Measurements from ENCODE around the gene SLC15A2.
"Not testable (repeated sequence)": the region's sequence is repeated elsewhere in the genome, so short reads cannot be mapped to it uniquely, and the experiment has no call there.

Gene SLC15A2, protein sequence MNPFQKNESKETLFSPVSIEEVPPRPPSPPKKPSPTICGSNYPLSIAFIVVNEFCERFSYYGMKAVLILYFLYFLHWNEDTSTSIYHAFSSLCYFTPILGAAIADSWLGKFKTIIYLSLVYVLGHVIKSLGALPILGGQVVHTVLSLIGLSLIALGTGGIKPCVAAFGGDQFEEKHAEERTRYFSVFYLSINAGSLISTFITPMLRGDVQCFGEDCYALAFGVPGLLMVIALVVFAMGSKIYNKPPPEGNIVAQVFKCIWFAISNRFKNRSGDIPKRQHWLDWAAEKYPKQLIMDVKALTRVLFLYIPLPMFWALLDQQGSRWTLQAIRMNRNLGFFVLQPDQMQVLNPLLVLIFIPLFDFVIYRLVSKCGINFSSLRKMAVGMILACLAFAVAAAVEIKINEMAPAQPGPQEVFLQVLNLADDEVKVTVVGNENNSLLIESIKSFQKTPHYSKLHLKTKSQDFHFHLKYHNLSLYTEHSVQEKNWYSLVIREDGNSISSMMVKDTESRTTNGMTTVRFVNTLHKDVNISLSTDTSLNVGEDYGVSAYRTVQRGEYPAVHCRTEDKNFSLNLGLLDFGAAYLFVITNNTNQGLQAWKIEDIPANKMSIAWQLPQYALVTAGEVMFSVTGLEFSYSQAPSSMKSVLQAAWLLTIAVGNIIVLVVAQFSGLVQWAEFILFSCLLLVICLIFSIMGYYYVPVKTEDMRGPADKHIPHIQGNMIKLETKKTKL

GRCh38 chr3:121894301-121894990 lies at the start of gene SLC15A2:
Gene SLC15A2, plus strand, starts transcription at chr3:121894401. Its CDS starts 76 bp downstream, at chr3:121894477.
- Histone ChIP-seq H3K4me3 (ENCODE audit: low read length) (no peak within 1 kb of the TSS), H3K4me1 (ENCODE audit: control insufficient read depth, insufficient read depth, low read length) (peaks cover 5% of the 10 kb centered on the region), H3K9me3 (ENCODE audit: control insufficient read depth, low read length) (no peaks in the 10 kb centered on the region), H3K9ac (ENCODE audit: low read length) (no peak within 1 kb of the TSS), H3K36me3 (ENCODE audit: control insufficient read depth, insufficient read depth, low read length) (no peaks in the 10 kb centered on the region), H3K27me3 (ENCODE audit: control insufficient read depth, insufficient read depth, low read length) (no peaks in the 10 kb centered on the region)

- H3K27me3 ChIP-seq (ENCODE audit: control insufficient read depth, insufficient read depth, low read length) = no peaks in the 10 kb centered on the region
- no peaks in the 10 kb centered on the region for H3K4me1 ChIP-seq (ENCODE audit: control insufficient read depth, insufficient read depth, low read length)
- H3K9ac ChIP-seq (ENCODE audit: low read length) = no peak overlapping the region
- H3K9me3 ChIP-seq (ENCODE audit: control insufficient read depth, low read length) = no peaks in the 10 kb centered on the region
- no peaks in the 10 kb centered on the region for H3K36me3 ChIP-seq (ENCODE audit: control insufficient read depth, insufficient read depth, low read length)
- H3K4me3 ChIP-seq (ENCODE audit: low read length) = no peak overlapping the region
Measured at GRCh38 chr3:121844892-121845291, 49.3 kb upstream of the SLC15A2 start.

DNA sequence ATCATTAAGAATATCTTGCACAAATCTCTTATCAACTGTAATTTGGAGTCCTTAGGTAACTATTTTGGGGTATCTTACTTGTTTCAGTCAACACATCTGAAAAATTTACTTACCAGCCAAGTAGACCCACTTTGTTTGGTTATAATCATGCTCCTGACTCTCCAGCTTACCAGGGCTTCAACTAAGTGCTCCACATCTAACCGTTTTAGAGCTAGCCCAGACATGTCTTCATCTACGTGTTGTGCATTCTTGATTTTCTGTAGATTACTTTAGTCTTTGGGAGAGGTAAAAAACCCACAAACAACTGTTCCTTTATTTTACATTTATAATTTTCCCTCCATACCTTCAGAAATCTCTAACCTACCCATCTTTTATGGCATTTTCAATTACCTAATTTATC lies 41.9 kb upstream of the SLC15A2 start:
- H3K9ac ChIP-seq (ENCODE audit: low read length) = no peak overlapping the region
- no peak overlapping the region for H3K4me3 ChIP-seq (ENCODE audit: low read length)
- no peaks in the 10 kb centered on the region for H3K36me3 ChIP-seq (ENCODE audit: control insufficient read depth, insufficient read depth, low read length)
- no peaks in the 10 kb centered on the region for H3K9me3 ChIP-seq (ENCODE audit: control insufficient read depth, low read length)
- H3K4me1 ChIP-seq (ENCODE audit: control insufficient read depth, insufficient read depth, low read length) = no peaks in the 10 kb centered on the region
- no peaks in the 10 kb centered on the region for H3K27me3 ChIP-seq (ENCODE audit: control insufficient read depth, insufficient read depth, low read length)

- H3K9ac ChIP-seq (ENCODE audit: low read length) = no peak overlapping the region
- H3K9me3 ChIP-seq (ENCODE audit: control insufficient read depth, low read length) = no peaks in the 10 kb centered on the region
- H3K4me3 ChIP-seq (ENCODE audit: low read length) = no peak overlapping the region
- no peaks in the 10 kb centered on the region for H3K27me3 ChIP-seq (ENCODE audit: control insufficient read depth, insufficient read depth, low read length)
- H3K36me3 ChIP-seq (ENCODE audit: control insufficient read depth, insufficient read depth, low read length) = no peaks in the 10 kb centered on the region
- H3K4me1 ChIP-seq (ENCODE audit: control insufficient read depth, insufficient read depth, low read length) = no peaks in the 10 kb centered on the region
Measured at GRCh38 chr3:121855555-121855954, 38.6 kb upstream of the SLC15A2 start.

GRCh38 chr3:121857778-121858177 lies 36.4 kb upstream of the SLC15A2 start:
- H3K9ac ChIP-seq (ENCODE audit: low read length); H3K36me3 ChIP-seq (ENCODE audit: control insufficient read depth, insufficient read depth, low read length); H3K9me3 ChIP-seq (ENCODE audit: control insufficient read depth, low read length); H3K4me3 ChIP-seq (ENCODE audit: low read length); H3K4me1 ChIP-seq (ENCODE audit: control insufficient read depth, insufficient read depth, low read length); H3K27me3 ChIP-seq (ENCODE audit: control insufficient read depth, insufficient read depth, low read length): not testable (repeated sequence)

DNA sequence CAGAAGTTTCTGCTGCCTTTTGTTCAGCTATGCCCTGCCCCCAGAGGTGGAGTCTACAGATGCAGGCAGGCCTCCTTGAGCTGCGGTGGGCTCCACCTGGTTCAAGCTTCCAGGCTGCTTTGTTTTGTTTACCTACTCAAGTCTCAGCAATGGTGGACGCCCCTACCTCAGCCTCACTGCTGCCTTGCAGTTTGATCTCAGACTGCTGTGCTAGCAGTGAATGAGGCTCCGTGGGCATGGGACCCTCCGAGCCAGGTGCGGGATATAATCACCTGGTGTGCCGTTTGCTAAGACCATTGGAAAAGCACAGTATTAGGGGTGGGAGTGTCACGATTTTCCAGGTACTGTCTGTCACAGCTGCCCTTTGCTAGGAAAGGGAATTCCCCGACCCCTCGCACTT lies 31.0 kb upstream of the SLC15A2 start:
- H3K36me3 ChIP-seq (ENCODE audit: control insufficient read depth, insufficient read depth, low read length); H3K9me3 ChIP-seq (ENCODE audit: control insufficient read depth, low read length); H3K9ac ChIP-seq (ENCODE audit: low read length); H3K4me1 ChIP-seq (ENCODE audit: control insufficient read depth, insufficient read depth, low read length); H3K4me3 ChIP-seq (ENCODE audit: low read length); H3K27me3 ChIP-seq (ENCODE audit: control insufficient read depth, insufficient read depth, low read length): not testable (repeated sequence)

DNA sequence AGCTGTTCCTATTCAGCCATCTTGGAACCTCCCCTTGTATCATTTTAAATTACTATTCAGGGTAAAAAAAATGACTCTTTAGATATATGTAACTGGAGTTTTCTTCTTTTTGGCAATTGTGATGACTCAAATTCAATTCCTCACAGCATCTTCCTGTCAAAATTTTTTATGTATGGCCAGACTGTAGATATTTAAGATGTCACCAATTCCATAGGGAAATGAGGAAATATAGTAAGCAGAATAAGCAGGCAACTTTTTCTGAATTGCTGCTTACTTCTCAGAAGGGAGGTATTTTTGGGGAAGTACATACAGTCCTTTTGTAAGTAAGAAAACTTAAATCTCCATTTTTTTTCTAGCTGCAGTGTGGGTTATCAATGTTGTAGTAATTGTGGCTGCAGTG lies 30.4 kb upstream of the SLC15A2 start:
- Histone ChIP-seq H3K4me1 (ENCODE audit: control insufficient read depth, insufficient read depth, low read length) (no peaks in the 10 kb centered on the region), H3K36me3 (ENCODE audit: control insufficient read depth, insufficient read depth, low read length) (no peaks in the 10 kb centered on the region), H3K27me3 (ENCODE audit: control insufficient read depth, insufficient read depth, low read length) (no peaks in the 10 kb centered on the region), H3K9ac (ENCODE audit: low read length) (no peak overlapping the region), H3K4me3 (ENCODE audit: low read length) (no peak overlapping the region), H3K9me3 (ENCODE audit: control insufficient read depth, low read length) (no peaks in the 10 kb centered on the region)

GRCh38 chr3:121869736-121870135 lies 24.5 kb upstream of the SLC15A2 start:
- Histone ChIP-seq H3K9ac (ENCODE audit: low read length) (no peak overlapping the region), H3K9me3 (ENCODE audit: control insufficient read depth, low read length) (no peaks in the 10 kb centered on the region), H3K4me3 (ENCODE audit: low read length) (no peak overlapping the region), H3K4me1 (ENCODE audit: control insufficient read depth, insufficient read depth, low read length) (no peaks in the 10 kb centered on the region), H3K27me3 (ENCODE audit: control insufficient read depth, insufficient read depth, low read length) (no peaks in the 10 kb centered on the region), H3K36me3 (ENCODE audit: control insufficient read depth, insufficient read depth, low read length) (no peaks in the 10 kb centered on the region)

DNA sequence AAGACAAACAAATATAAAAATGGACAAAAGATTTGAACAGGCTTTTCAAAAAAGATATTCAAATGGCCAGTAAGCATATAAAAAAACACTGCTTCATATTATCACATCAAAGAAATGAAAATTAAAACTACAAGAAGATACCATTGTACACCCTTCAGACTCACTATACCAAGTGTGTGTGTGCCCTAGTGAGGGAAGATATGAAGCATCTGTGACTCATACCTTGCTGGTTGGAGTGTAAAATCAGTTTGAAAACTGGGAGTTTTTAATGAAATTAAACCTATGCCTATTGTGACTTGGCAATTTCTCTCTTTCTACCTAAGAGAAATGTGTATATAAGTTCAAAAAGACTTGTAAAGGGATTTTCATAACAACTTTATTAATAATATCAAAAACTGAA lies 23.5 kb upstream of the SLC15A2 start:
- H3K9me3 ChIP-seq (ENCODE audit: control insufficient read depth, low read length) = no peaks in the 10 kb centered on the region
- no peak overlapping the region for H3K9ac ChIP-seq (ENCODE audit: low read length)
- H3K4me1 ChIP-seq (ENCODE audit: control insufficient read depth, insufficient read depth, low read length) = no peaks in the 10 kb centered on the region
- H3K36me3 ChIP-seq (ENCODE audit: control insufficient read depth, insufficient read depth, low read length) = no peaks in the 10 kb centered on the region
- H3K4me3 ChIP-seq (ENCODE audit: low read length) = no peak overlapping the region
- no peaks in the 10 kb centered on the region for H3K27me3 ChIP-seq (ENCODE audit: control insufficient read depth, insufficient read depth, low read length)

GRCh38 chr3:121871430-121871829 lies 22.8 kb upstream of the SLC15A2 start:
- H3K27me3 ChIP-seq (ENCODE audit: control insufficient read depth, insufficient read depth, low read length) = no peaks in the 10 kb centered on the region
- H3K9me3 ChIP-seq (ENCODE audit: control insufficient read depth, low read length) = no peaks in the 10 kb centered on the region
- H3K4me1 ChIP-seq (ENCODE audit: control insufficient read depth, insufficient read depth, low read length) = no peaks in the 10 kb centered on the region
- no peak overlapping the region for H3K4me3 ChIP-seq (ENCODE audit: low read length)
- no peaks in the 10 kb centered on the region for H3K36me3 ChIP-seq (ENCODE audit: control insufficient read depth, insufficient read depth, low read length)
- H3K9ac ChIP-seq (ENCODE audit: low read length) = no peak overlapping the region

DNA sequence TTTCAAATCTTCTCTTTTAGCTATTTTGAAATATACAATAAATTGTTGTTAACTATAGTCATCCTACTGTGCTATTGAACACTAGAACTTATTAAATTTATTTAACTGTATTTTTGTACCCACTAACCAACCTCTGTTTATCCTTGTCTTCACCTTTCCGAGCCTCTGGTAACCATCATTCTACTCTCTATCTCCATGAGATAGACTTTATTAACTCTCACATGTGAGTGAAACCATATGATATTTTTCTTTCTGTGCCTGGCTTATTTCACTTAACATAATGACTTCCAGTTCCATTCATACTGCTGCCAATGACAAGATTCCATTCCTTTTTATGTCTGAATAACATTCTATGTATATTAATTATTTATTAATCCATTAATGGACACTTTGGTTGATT lies 15.8 kb upstream of the SLC15A2 start:
- H3K4me1 ChIP-seq (ENCODE audit: control insufficient read depth, insufficient read depth, low read length) = no peaks in the 10 kb centered on the region
- H3K9me3 ChIP-seq (ENCODE audit: control insufficient read depth, low read length) = no peaks in the 10 kb centered on the region
- H3K9ac ChIP-seq (ENCODE audit: low read length) = no peak overlapping the region
- no peaks in the 10 kb centered on the region for H3K27me3 ChIP-seq (ENCODE audit: control insufficient read depth, insufficient read depth, low read length)
- H3K4me3 ChIP-seq (ENCODE audit: low read length) = no peak overlapping the region
- no peaks in the 10 kb centered on the region for H3K36me3 ChIP-seq (ENCODE audit: control insufficient read depth, insufficient read depth, low read length)

GRCh38 chr3:121883507-121883906 lies 10.7 kb upstream of the SLC15A2 start:
- Histone ChIP-seq H3K36me3 (ENCODE audit: control insufficient read depth, insufficient read depth, low read length) (no peaks in the 10 kb centered on the region), H3K4me3 (ENCODE audit: low read length) (no peak overlapping the region), H3K4me1 (ENCODE audit: control insufficient read depth, insufficient read depth, low read length) (no peaks in the 10 kb centered on the region), H3K9ac (ENCODE audit: low read length) (no peak overlapping the region), H3K27me3 (ENCODE audit: control insufficient read depth, insufficient read depth, low read length) (no peaks in the 10 kb centered on the region), H3K9me3 (ENCODE audit: control insufficient read depth, low read length) (no peaks in the 10 kb centered on the region)
